Mucosa of stomach (tissue), 1 donor: ENCODE data around the gene HDAC1.

ENCODE experiments used
- H3K27me3 ChIP-seq: one replicate; pipeline ENCODE4 v1.7.0; 2013; ENCODE audit warnings: mild to moderate bottlenecking, low read length; ENCODE audit not compliant: control insufficient read depth, insufficient read depth
- H3K36me3 ChIP-seq: one replicate; pipeline ENCODE4 v1.7.0; 2013; ENCODE audit warnings: low read length; ENCODE audit not compliant: control insufficient read depth, insufficient read depth
- H3K4me1 ChIP-seq: one replicate; pipeline ENCODE4 v1.7.0; 2013; ENCODE audit warnings: mild to moderate bottlenecking, low read length; ENCODE audit not compliant: control insufficient read depth, insufficient read depth
- H3K4me3 ChIP-seq: one replicate; pipeline ENCODE4 v1.7.0; 2013; ENCODE audit warnings: low read length
- H3K9ac ChIP-seq: one replicate; pipeline ENCODE4 v1.7.0; 2013; ENCODE audit warnings: mild to moderate bottlenecking, low read length, moderate library complexity
- H3K9me3 ChIP-seq: one replicate; pipeline ENCODE4 v1.7.0; 2013; ENCODE audit warnings: mild to moderate bottlenecking, low read length, moderate library complexity; ENCODE audit not compliant: control insufficient read depth
- donor health status: Pancreatic carcinoma.

HDAC1 gene

DNA sequence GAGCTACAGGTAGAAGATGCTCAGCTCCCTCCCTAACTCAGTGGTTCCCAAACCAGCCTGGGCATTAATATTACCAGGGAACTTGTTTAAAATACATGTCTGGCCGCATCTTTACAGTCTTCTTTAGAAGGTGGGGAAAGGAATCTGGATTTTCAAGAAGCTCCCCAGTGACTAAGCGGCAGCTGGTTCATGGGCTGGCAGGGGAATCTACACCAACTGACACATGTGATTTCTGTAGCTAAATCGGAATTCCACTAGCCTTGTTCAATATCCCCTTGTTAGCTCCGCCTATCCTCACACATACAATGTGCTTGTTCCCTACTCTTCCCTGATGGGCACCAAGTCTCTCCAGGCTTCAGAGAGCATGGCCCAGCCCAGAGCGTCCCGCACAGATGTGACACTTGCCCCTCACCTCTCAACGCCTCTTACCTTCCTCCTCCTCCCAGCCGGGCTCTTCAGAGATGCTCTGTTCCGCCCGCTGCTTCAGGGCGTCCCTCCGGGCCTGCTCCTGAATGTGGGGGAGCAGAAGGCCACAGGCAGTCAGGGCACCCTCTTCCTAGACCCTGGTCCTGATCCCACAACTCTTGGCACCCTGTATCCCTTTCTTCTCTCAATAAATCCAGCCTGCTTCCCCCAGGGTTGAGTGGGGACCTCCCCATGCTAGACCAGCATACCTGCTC lies 85.8 kb downstream of the HDAC1 start:
- Histone ChIP-seq H3K27me3 (no peaks in the 10 kb centered on the region), H3K9me3 (no peaks in the 10 kb centered on the region), H3K36me3 (peaks cover 25% of the 10 kb centered on the region), H3K9ac (no peak overlapping the region), H3K4me3 (no peak overlapping the region), H3K4me1 (no peaks in the 10 kb centered on the region)

DNA sequence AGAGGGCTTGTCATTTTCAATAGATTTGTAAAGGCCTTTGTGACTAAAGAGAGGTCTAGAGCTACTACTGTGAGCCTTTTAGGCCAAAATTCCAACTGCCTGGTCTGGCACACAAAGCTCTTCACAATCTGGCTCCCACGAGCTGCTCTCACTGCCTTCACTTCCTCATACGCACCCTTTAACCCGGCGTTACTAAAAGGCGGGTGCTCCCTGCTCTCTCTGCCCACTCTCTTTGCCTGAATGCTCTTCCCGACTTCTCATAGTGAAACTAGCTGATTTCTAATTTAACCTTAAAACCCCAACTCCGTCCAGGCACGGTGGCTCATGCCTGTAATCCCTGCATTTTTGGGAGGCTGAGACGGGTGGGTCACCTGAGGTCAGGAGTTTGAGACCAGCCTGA lies 88.2 kb downstream of the HDAC1 start:
- Histone ChIP-seq H3K36me3 (peaks cover 15% of the 10 kb centered on the region), H3K27me3 (no peaks in the 10 kb centered on the region), H3K9ac (no peak overlapping the region), H3K9me3 (no peaks in the 10 kb centered on the region), H3K4me3 (no peak overlapping the region), H3K4me1 (no peaks in the 10 kb centered on the region)
